Kidney (tissue), 14 donors: Measurements from ENCODE around the gene CABP1. TPM values are rescaled to one million over a fixed set of nuclear protein-coding genes. Genes with fewer than 3 reads are reported as not detected.
A peak's percentile ranks its signal among the peaks of the same experiment; 100 is the strongest.

Experiments
- DNase-seq, 5 donors: peaks; one replicate each; pipeline ENCODE4 v3.0.0-alpha.2; 2013 to 2020
- FAIRE-seq: peaks from 2 replicates; lab custom pipeline; 2012; peaks lifted over from hg19 to GRCh38; lab: Jason Lieb, UNC
- H3K27ac ChIP-seq, 2 donors: one replicate each; pipeline ENCODE4 v1.7.0; 2013; ENCODE audit warnings: low read depth in 2 of 2, low read length in 2 of 2, inconsistent platforms in 1 of 2
- H3K27me3 ChIP-seq: one replicate; pipeline ENCODE4 v1.7.1; 2013; ENCODE audit warnings: low read length, inconsistent platforms; ENCODE audit not compliant: control insufficient read depth, insufficient read depth
- H3K36me3 ChIP-seq, 3 donors: one replicate each; pipeline versions ENCODE4 v1.7.0 to v1.7.1; 2013; ENCODE audit warnings: low read length in 3 of 3, control low read depth in 1 of 3, inconsistent platforms in 1 of 3; ENCODE audit not compliant: insufficient read depth in 3 of 3, control insufficient read depth in 2 of 3
- H3K4me1 ChIP-seq, 3 donors: one replicate each; pipeline versions ENCODE4 v1.7.0 to v1.7.1; 2013; ENCODE audit warnings: low read length in 3 of 3, inconsistent platforms in 1 of 3, low read depth in 1 of 3; ENCODE audit not compliant: control insufficient read depth in 2 of 3, insufficient read depth in 2 of 3
- H3K4me3 ChIP-seq, 3 donors: one replicate each; pipeline versions ENCODE4 v1.7.0 to v1.8.1; 2013; ENCODE audit warnings: low read length in 3 of 3, control low read depth in 1 of 3, inconsistent platforms in 1 of 3
- H3K9ac ChIP-seq, 3 donors: one replicate each; pipeline versions ENCODE4 v1.7.0 to v1.7.1; 2013; ENCODE audit warnings: low read length in 3 of 3, control low read depth in 1 of 3, inconsistent platforms in 1 of 3
- H3K9me3 ChIP-seq, 3 donors: one replicate each; pipeline versions ENCODE4 v1.7.0 to v1.7.1; 2013; ENCODE audit warnings: low read length in 3 of 3, control low read depth in 1 of 3, inconsistent platforms in 1 of 3; ENCODE audit not compliant: control insufficient read depth in 2 of 3, insufficient read depth in 1 of 3
- intact Hi-C: fragments of 100-400 bp; cut with DNase I; formaldehyde crosslinking; loops from one replicate; pipeline ENCODE4 v1.11.1; 2022
- polyA plus RNA-seq: library from polyadenylated mRNA; stranded (reverse); fragments of 350-450 nt; fragmentation: Illumina TruSeq; extraction: RNeasy Lipid Tissue Mini Kit (QIAGEN cat#74804); gene quantifications from one replicate; pipeline ENCODE4 v1.2.3, GENCODE V29; 2014; ENCODE audit warnings: low read depth, low replicate concordance; ENCODE audit not compliant: insufficient read depth
- total RNA-seq: library from RNA; stranded (reverse); fragmentation: NEBNext Ultra II Directional; extraction: Animal tissue kit (Norgen Biotek cat#: 25700); gene quantifications from one replicate; pipeline ENCODE4 v1.2.1, GENCODE V29; 2021
- TF ChIP-seq, protein P1 (sequence below): IDR thresholded peaks from 3 replicates; pipeline ENCODE4 v1.5.1; 2012; ENCODE audit warnings: mild to moderate bottlenecking, moderate library complexity, borderline replicate concordance; ENCODE audit not compliant: insufficient read depth; ENCODE audit errors: extremely low read depth
- donor health status: control.
- donor health status: control.
- donor health status: control.
- donor health status: control.
- donor health status: control.
- donor health status: DM: yes; HTN: yes; CAD: no.
- donor health status: Normal renal cell carcinoma (clear cell type).

CABP1 gene
- total and polyA plus RNA-seq, 2 donors from 2014 or later, result 2.0 to 24.1 TPM

DNA sequence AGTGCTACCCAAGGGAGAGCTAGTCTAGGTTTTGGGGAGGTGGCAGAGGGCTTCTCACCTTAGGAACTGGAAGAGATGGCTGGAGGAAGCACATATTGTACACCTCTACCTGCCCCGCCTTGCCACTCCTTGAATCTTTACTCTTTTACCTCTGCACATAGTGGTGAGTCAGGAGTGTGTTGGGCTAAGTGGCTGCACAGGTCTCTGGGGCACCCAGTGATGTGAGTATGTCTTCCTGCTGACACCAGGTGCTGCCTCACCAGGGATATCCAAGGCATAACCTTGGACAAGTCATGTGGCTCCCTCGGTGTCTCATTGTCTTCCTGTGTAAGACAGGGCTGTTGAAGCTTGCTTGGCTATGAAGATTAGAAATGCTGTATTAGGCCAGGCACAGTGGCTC is 19.8 kb upstream of the CABP1 start:
- DNase-seq, result peak in 1 of 5 donors; percentile 10

DNA sequence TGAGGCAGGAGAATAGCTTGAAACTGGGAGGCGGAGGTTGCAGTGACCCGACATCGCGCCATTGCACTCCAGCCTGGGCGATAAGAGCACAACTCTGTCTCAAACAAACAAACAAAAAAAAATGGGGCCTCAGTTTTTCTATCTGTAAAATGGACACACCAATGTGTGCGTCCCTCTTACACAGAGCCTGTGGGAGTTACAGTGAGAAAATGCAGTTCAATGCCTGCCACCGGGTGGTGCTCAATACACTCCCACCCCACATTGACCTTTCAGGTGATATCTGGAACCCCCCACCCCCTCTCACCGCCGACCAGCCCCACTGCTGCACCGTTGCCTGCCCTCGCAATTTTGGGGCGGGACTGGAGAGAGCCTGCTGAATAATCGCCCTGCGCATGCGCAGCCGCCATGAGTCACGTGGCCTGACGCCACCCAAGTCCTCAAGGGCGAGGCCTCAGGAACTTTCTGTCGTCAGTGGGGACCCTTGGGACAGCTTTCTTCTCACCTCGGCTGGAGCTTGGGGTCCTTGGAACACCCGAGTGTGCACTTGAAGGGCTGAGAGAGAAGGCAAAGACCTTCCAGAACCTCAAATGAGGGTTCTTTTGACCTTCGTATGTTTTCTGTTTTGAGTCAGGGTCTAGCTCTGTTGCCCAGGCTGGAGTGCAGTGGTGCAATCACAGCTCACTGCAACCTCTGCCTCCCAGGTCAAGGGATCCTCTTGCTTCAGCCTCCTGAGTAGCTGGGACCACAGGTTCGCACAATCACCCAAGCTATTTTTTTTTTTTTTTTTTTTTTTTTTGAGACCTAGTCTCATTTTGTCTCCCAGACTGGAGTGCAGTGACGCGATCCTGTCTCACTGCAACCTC is 14.6 kb upstream of the CABP1 start:
- no peaks in the 10 kb centered on the region for H3K36me3 ChIP-seq
- no peaks in the 10 kb centered on the region for H3K27me3 ChIP-seq
- peak in 1 of 5 donors; percentile 43 for DNase-seq
- TF ChIP-seq, protein P1, sequence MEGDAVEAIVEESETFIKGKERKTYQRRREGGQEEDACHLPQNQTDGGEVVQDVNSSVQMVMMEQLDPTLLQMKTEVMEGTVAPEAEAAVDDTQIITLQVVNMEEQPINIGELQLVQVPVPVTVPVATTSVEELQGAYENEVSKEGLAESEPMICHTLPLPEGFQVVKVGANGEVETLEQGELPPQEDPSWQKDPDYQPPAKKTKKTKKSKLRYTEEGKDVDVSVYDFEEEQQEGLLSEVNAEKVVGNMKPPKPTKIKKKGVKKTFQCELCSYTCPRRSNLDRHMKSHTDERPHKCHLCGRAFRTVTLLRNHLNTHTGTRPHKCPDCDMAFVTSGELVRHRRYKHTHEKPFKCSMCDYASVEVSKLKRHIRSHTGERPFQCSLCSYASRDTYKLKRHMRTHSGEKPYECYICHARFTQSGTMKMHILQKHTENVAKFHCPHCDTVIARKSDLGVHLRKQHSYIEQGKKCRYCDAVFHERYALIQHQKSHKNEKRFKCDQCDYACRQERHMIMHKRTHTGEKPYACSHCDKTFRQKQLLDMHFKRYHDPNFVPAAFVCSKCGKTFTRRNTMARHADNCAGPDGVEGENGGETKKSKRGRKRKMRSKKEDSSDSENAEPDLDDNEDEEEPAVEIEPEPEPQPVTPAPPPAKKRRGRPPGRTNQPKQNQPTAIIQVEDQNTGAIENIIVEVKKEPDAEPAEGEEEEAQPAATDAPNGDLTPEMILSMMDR, result no peak
- intact Hi-C loops, result no loop called here
- FAIRE-seq, result no peak
- H3K4me1 ChIP-seq, result peaks cover 0 to 5% (median 2%) of the 10 kb centered on the region in 3 donors
- no peak overlapping the region for H3K9ac ChIP-seq
- no peak overlapping the region for H3K27ac ChIP-seq
- H3K4me3 ChIP-seq, result no peak overlapping the region
- H3K9me3 ChIP-seq, result no peaks in the 10 kb centered on the region

More for the DNA sequence above, 19.8 kb upstream of the CABP1 start:
- H3K27ac ChIP-seq, result no peak overlapping the region
- intact Hi-C loops, result no loop called here
- FAIRE-seq, result no peak
- H3K9ac ChIP-seq, result no peak overlapping the region
- H3K9me3 ChIP-seq, result no peaks in the 10 kb centered on the region
- H3K36me3 ChIP-seq, result no peaks in the 10 kb centered on the region
- no peaks in the 10 kb centered on the region for H3K27me3 ChIP-seq
- H3K4me1 ChIP-seq, result no peaks in the 10 kb centered on the region
- H3K4me3 ChIP-seq, result no peak overlapping the region
- TF ChIP-seq, protein P1, result no peak

DNA sequence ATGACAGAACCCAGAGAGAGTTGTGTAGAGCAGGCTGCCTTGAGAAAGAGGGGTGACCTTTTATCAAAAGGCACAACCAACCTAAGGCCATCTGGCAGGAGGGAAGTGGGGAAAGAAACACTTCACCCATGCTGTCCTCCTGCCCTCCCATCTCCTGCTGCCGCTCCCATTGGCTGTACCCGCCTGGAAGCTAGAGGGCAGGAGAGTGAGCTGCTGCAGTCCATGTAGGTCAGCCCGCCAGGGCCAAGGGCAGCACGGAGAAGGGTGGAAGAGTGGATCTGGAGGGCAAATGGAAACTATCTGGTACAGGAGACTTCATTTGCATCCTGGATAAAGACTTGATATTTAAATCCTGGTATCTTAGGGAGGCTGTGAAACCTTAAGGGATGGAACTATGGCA is 11.5 kb upstream of the CABP1 start:
- Histone ChIP-seq H3K9me3 (no peaks in the 10 kb centered on the region), H3K27ac (no peak overlapping the region), H3K4me3 (no peak overlapping the region), H3K9ac (no peak overlapping the region), H3K36me3 (no peaks in the 10 kb centered on the region), H3K27me3 (no peaks in the 10 kb centered on the region), H3K4me1 (peaks cover 0 to 5% (median 2%) of the 10 kb centered on the region in 3 donors)
- DNase-seq (peak in 1 of 5 donors; percentile 43), FAIRE-seq (no peak)
- TF ChIP-seq, protein P1, result no peak
- intact Hi-C loops, result no loop called here
